ENCODE measurements around the gene ZNF385B.

Gene ZNF385B

DNA sequence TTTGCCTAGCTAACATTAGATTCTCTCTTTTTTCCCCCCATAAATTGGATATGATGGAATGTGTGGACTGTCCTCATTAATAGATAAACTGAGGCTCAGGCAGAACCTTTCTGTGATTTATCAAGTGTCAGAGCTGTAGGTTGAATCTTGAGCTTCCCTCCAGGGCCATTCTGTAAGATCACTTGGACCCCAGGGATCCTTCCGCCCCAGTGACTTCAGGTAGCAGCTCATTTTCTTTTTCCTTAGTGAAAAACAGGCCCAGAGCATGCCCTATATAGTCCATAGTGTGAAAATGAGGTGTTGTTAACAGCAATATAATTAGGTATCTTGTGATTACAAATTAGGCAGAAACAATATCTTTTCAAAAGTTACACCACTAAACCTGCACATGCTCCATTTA lies 269.7 kb downstream of the ZNF385B start:
- H3K4me3 Mint-ChIP-seq = no peak overlapping the region
- H3K27me3 Mint-ChIP-seq = peaks cover 5% of the 10 kb centered on the region
- no peak for ATAC-seq (ENCODE audit: low read depth)

GRCh38 chr2:179588486-179589145 lies 272.8 kb downstream of the ZNF385B start:
- Mint-ChIP-seq H3K9me3 (no peaks in the 10 kb centered on the region), H3K27ac (no peak overlapping the region), H3K4me3 (no peak overlapping the region), H3K4me1 (no peaks in the 10 kb centered on the region), H3K36me3 (no peaks in the 10 kb centered on the region), H3K27me3 (peaks cover 5% of the 10 kb centered on the region)
- DNase-seq (ENCODE audit: low spot score in 2 of 2) (no peak), ATAC-seq (ENCODE audit: low read depth) (no peak)

More for the DNA sequence above, 269.7 kb downstream of the ZNF385B start:
- no peak for DNase-seq (ENCODE audit: low spot score in 2 of 2)
- no peak overlapping the region for H3K27ac Mint-ChIP-seq
- H3K4me1 Mint-ChIP-seq = no peaks in the 10 kb centered on the region
- no peaks in the 10 kb centered on the region for H3K9me3 Mint-ChIP-seq
- H3K36me3 Mint-ChIP-seq = no peaks in the 10 kb centered on the region

- H3K27me3 Mint-ChIP-seq = peaks cover 2% of the 10 kb centered on the region
- no peaks in the 10 kb centered on the region for H3K36me3 Mint-ChIP-seq
- ATAC-seq (ENCODE audit: low read depth) = no peak
- no peaks in the 10 kb centered on the region for H3K9me3 Mint-ChIP-seq
- DNase-seq (ENCODE audit: low spot score in 2 of 2) = no peak
- H3K27ac Mint-ChIP-seq = no peak overlapping the region
- no peak overlapping the region for H3K4me3 Mint-ChIP-seq
- H3K4me1 Mint-ChIP-seq = no peaks in the 10 kb centered on the region
Measured at GRCh38 chr2:179584760-179585159, 276.7 kb downstream of the ZNF385B start.

GRCh38 chr2:179581605-179582004 lies 279.8 kb downstream of the ZNF385B start:
- Mint-ChIP-seq H3K4me3 (no peak overlapping the region), H3K4me1 (no peaks in the 10 kb centered on the region)
- no peak for ATAC-seq (ENCODE audit: low read depth)

GRCh38 chr2:179580378-179581146 lies 280.9 kb downstream of the ZNF385B start:
- Mint-ChIP-seq H3K36me3 (no peaks in the 10 kb centered on the region), H3K4me3 (no peak overlapping the region), H3K4me1 (no peaks in the 10 kb centered on the region), H3K27ac (no peak overlapping the region), H3K9me3 (no peaks in the 10 kb centered on the region), H3K27me3 (peaks cover 3% of the 10 kb centered on the region)
- ATAC-seq (ENCODE audit: low read depth) (no peak), DNase-seq (ENCODE audit: low spot score in 2 of 2) (no peak)

More at GRCh38 chr2:179581605-179582004, 279.8 kb downstream of the ZNF385B start:
- Mint-ChIP-seq H3K27ac (no peak overlapping the region), H3K9me3 (no peaks in the 10 kb centered on the region), H3K36me3 (no peaks in the 10 kb centered on the region), H3K27me3 (no peaks in the 10 kb centered on the region)
- DNase-seq (ENCODE audit: low spot score in 2 of 2) = no peak

DNA sequence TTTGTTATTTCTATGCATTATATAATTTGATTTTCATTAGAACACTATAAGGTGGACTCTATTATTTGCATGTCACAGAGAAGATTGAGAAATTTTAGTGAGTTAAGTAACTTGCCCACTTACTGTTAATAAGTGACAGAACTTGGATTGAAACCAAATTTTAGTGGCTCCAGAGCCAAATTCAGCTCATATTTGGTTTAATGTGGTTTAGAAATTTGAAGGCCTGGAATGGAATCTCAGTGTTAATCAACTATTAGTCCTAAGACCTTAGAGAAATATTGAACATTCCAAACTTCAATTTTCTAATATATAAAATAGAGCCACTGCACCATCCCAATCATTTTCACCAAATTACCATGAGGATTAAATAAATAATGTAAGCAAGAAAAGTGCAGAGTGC lies 281.6 kb downstream of the ZNF385B start:
- Mint-ChIP-seq H3K36me3 (no peaks in the 10 kb centered on the region), H3K9me3 (no peaks in the 10 kb centered on the region), H3K4me3 (no peak overlapping the region), H3K4me1 (no peaks in the 10 kb centered on the region), H3K27me3 (peaks cover 3% of the 10 kb centered on the region), H3K27ac (no peak overlapping the region)
- no peak for ATAC-seq (ENCODE audit: low read depth)
- DNase-seq (ENCODE audit: low spot score in 2 of 2) = no peak

- Mint-ChIP-seq H3K27ac (no peak overlapping the region), H3K4me3 (no peak overlapping the region), H3K9me3 (no peaks in the 10 kb centered on the region), H3K27me3 (peaks cover 3% of the 10 kb centered on the region), H3K36me3 (no peaks in the 10 kb centered on the region), H3K4me1 (no peaks in the 10 kb centered on the region)
- ATAC-seq (ENCODE audit: low read depth) (no peak), DNase-seq (ENCODE audit: low spot score in 2 of 2) (no peak)
Measured at GRCh38 chr2:179578171-179578916, 283.1 kb downstream of the ZNF385B start.

- Mint-ChIP-seq H3K9me3 (no peaks in the 10 kb centered on the region), H3K27me3 (peaks cover 3% of the 10 kb centered on the region), H3K4me1 (no peaks in the 10 kb centered on the region), H3K36me3 (no peaks in the 10 kb centered on the region), H3K4me3 (no peak overlapping the region), H3K27ac (no peak overlapping the region)
- ATAC-seq (ENCODE audit: low read depth) (no peak), DNase-seq (ENCODE audit: low spot score in 2 of 2) (no peak)
Measured at GRCh38 chr2:179574061-179574519, 287.3 kb downstream of the ZNF385B start.

GRCh38 chr2:179572544-179572943 lies 288.9 kb downstream of the ZNF385B start:
- Mint-ChIP-seq H3K36me3 (no peaks in the 10 kb centered on the region), H3K4me1 (no peaks in the 10 kb centered on the region), H3K9me3 (no peaks in the 10 kb centered on the region), H3K27me3 (peaks cover 6% of the 10 kb centered on the region), H3K27ac (no peak overlapping the region), H3K4me3 (no peak overlapping the region)
- DNase-seq (ENCODE audit: low spot score in 2 of 2) (no peak), ATAC-seq (ENCODE audit: low read depth) (no peak)

DNA sequence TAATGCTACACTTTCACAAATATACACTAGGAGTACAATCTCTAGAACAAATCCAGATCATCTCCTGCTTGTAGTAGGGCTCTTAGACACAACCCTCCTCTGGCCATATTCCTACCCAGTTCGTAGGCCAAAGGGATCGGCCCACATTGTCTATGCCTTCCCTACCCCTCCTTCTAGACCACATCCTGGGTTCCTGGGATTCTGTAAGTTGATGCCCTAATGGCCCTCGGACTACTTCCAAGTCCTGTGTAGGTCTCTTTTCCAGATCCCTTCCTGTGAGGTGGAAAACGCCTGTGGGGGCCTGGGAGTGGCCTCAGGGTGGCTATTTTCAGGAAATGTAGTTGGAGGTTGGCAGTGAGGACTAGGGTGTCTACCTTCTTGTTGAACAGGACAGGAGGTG lies 289.7 kb downstream of the ZNF385B start:
- no peak for DNase-seq (ENCODE audit: low spot score in 2 of 2)
- no peak overlapping the region for H3K4me3 Mint-ChIP-seq
- peaks cover 6% of the 10 kb centered on the region for H3K27me3 Mint-ChIP-seq
- no peaks in the 10 kb centered on the region for H3K4me1 Mint-ChIP-seq
- no peaks in the 10 kb centered on the region for H3K9me3 Mint-ChIP-seq
- no peaks in the 10 kb centered on the region for H3K36me3 Mint-ChIP-seq
- H3K27ac Mint-ChIP-seq = no peak overlapping the region
- no peak for ATAC-seq (ENCODE audit: low read depth)

- Mint-ChIP-seq H3K36me3 (no peaks in the 10 kb centered on the region), H3K27ac (no peak overlapping the region), H3K27me3 (peaks cover 6% of the 10 kb centered on the region), H3K9me3 (no peaks in the 10 kb centered on the region), H3K4me3 (no peak overlapping the region), H3K4me1 (no peaks in the 10 kb centered on the region)
- no peak for ATAC-seq (ENCODE audit: low read depth)
- DNase-seq (ENCODE audit: low spot score in 2 of 2) = no peak
Measured at GRCh38 chr2:179571252-179571651, 290.2 kb downstream of the ZNF385B start.

DNA sequence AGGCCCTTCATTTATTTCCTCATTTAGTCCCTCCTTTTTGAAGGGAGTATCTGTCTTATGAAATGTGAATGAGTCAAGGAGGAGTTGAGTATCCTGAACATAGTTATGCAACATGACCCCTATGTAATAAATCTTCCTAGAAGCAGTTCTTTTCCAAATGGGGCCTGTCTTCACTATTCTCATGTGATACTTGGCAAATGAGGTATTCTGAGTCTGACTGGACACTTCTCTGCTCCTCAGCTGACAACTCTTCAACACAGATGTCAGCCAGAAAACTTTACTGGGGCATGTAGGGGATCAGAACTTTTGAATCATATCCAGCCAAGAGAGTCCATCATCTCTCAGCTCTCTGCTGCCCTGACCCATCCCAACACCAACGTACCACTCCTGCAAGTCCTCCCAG lies 291.6 kb downstream of the ZNF385B start:
- H3K9me3 Mint-ChIP-seq = no peaks in the 10 kb centered on the region
- H3K4me1 Mint-ChIP-seq = no peaks in the 10 kb centered on the region
- no peaks in the 10 kb centered on the region for H3K36me3 Mint-ChIP-seq
- peaks cover 4% of the 10 kb centered on the region for H3K27me3 Mint-ChIP-seq
- H3K27ac Mint-ChIP-seq = no peak overlapping the region
- no peak overlapping the region for H3K4me3 Mint-ChIP-seq
- ATAC-seq (ENCODE audit: low read depth) (no peak), DNase-seq (ENCODE audit: low spot score in 2 of 2) (no peak)

GRCh38 chr2:179565807-179566206 lies 295.6 kb downstream of the ZNF385B start:
- Mint-ChIP-seq H3K4me3 (no peak overlapping the region), H3K9me3 (no peaks in the 10 kb centered on the region), H3K27ac (no peak overlapping the region), H3K27me3 (peaks cover 5% of the 10 kb centered on the region), H3K4me1 (no peaks in the 10 kb centered on the region), H3K36me3 (no peaks in the 10 kb centered on the region)
- ATAC-seq (ENCODE audit: low read depth) (no peak), DNase-seq (ENCODE audit: low spot score in 2 of 2) (no peak)

GRCh38 chr2:179562330-179562885 lies 299.0 kb downstream of the ZNF385B start:
- no peaks in the 10 kb centered on the region for H3K9me3 Mint-ChIP-seq
- no peak for ATAC-seq (ENCODE audit: low read depth)
- H3K36me3 Mint-ChIP-seq = no peaks in the 10 kb centered on the region
- H3K4me3 Mint-ChIP-seq = no peak overlapping the region
- DNase-seq (ENCODE audit: low spot score in 2 of 2) = no peak
- peaks cover 6% of the 10 kb centered on the region for H3K27me3 Mint-ChIP-seq
- H3K27ac Mint-ChIP-seq = no peak overlapping the region
- no peaks in the 10 kb centered on the region for H3K4me1 Mint-ChIP-seq
